Superior temporal gyrus (tissue), 1 donor: ENCODE data around the gene PDE6H.

Experiments
- DNase-seq: peaks from one replicate; pipeline ENCODE4 v3.0.0-alpha.2; 2016; ENCODE audit errors: extremely low spot score

Gene PDE6H

GRCh38 chr12:14972816-14973215 is at the start of gene PDE6H:
PDE6H (plus strand) TSS chr12:14973042; CDS start chr12:14978013, 4,971 bp downstream.
- no peak for DNase-seq

- no peak for DNase-seq
Measured at GRCh38 chr12:14923944-14924343, 48.9 kb upstream of the PDE6H start.

GRCh38 chr12:14924541-14924940 is 48.3 kb upstream of the PDE6H start:
- no peak for DNase-seq

DNA sequence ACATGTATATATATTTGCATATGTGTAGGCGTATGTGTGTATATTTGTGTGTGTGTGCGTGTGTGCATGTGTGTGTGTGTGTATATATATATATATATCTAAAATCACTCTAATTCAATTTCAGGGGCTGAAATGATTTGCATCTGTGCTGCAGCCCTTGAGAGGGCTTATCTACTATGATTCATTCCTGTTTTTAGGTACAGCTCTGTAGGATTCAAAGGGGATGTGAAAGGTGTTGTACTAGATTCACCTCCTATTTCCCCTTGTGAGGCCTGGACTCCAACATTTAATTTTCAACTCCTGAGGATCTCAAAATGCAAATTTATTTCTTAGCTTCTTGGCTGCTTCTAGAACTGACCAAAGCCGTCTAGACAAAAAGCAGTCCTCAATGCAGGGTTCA is 45.6 kb upstream of the PDE6H start:
- DNase-seq, result no peak

DNA sequence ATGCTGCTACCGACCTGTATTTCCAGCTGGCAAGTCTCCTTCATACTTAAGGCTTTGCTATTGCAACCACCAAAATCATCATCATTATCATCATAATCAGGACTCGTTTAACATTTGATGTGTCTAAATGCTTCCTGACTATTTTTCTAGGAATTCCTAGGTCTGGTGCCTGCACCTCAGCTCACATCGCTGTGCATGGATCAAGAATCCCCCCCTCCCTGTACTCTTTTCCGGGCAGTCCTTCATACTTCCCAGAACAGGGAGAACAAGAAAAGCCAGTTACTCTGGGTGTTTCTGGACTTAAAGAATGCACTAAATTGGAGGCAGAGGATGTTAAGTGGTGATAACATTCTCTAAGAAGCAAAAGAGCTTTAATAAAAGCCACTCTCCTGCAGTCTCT is 43.9 kb upstream of the PDE6H start:
- DNase-seq, result no peak

GRCh38 chr12:14930299-14930698 is 42.5 kb upstream of the PDE6H start:
- no peak for DNase-seq

GRCh38 chr12:14931359-14931758 is 41.5 kb upstream of the PDE6H start:
- no peak for DNase-seq

GRCh38 chr12:14931791-14932560 is 40.9 kb upstream of the PDE6H start:
- no peak for DNase-seq

DNA sequence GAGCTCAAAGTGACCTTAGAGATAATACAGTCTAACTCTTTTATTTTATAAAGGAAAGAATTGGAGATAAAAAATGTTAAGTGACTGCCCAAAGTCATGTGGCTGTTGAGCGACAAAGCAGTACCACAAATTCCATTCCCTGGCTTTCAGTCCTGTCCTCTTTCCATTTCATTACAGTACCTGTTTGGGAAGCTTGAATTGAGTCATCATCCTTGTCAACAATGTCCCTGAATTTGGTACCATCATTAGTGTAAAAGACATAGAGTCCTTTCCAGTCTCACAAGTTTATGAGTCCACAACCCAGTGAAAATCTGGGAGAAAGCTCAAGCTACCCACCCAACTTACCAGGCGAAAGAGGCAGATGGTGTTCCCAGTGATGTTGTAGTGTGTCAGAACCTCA is 38.3 kb upstream of the PDE6H start:
- DNase-seq, result no peak

- no peak for DNase-seq
Measured at GRCh38 chr12:14935031-14935430, 37.8 kb upstream of the PDE6H start.

- no peak for DNase-seq
Measured at GRCh38 chr12:14936224-14936861, 36.5 kb upstream of the PDE6H start.

GRCh38 chr12:14937014-14937413 is 35.8 kb upstream of the PDE6H start:
- DNase-seq, result no peak

- no peak for DNase-seq
Measured at GRCh38 chr12:14937689-14938088, 35.2 kb upstream of the PDE6H start.

DNA sequence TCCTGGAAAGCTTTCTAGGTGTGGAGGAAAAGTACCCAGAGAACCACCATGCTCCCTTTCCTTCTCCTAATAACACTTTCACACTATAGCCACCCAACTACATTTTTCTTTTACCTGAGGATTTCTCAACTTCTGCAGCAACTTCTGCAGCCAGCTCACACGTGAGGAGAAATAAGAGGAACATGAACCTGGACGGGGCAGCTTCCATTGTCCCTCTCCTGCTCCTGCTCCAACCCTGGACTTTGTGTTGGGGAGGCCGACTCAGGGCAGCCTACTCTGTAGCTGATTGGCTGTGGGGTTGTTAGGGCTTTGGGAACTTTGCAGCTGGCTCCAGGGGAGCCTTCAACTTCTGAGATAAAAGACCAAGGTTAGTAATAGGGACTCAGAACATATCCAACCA is 34.5 kb upstream of the PDE6H start, which contains the start of gene ERP27:
Gene ERP27 (minus strand): TSS at position 237 of the 400 bp plus-strand sequence. CDS start 29 bp downstream, at position 208.
- DNase-seq, result no peak

GRCh38 chr12:14941369-14941768 is 31.5 kb upstream of the PDE6H start:
- DNase-seq, result no peak

DNA sequence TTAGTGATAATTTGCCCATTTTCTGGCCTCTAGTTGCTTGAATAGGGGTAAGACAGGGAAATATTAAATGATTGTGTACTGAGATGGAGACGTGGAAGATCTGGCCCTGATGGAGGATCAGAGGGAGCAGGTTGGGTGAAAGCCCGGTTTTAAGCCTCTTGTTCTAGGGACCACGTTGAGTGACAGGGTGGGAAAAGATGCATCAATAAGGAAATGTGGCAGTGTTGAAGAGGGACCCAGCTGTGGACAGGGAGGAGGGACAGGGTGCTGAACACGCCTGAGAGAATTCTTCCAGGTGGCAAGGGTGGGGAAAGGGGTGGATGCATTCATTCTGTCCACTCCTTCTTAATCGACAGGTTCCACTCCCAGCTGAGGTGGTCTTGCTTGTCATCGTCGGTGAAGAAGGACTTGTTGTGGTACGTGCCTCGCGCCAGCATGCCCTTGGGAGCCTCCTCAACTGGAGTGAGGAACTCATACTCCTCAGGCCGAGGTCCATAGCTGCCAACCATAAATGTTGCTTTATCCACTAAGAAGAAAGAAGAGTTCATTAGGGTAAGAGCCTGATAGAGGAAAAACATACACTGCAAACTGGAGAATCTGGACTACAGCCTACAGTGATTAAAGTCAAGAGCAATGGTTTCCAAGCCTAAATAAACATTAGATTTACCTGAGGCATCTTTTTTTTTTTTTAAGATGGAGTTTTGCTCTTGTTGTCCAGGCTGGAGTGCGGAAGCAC is 30.5 kb upstream of the PDE6H start:
- no peak for DNase-seq

GRCh38 chr12:14946162-14946561 is 26.7 kb upstream of the PDE6H start:
- DNase-seq, result peak; percentile 61

GRCh38 chr12:14946861-14947260 is 26.0 kb upstream of the PDE6H start:
- DNase-seq, result no peak

GRCh38 chr12:14948672-14949071 is 24.2 kb upstream of the PDE6H start:
- DNase-seq, result no peak

DNA sequence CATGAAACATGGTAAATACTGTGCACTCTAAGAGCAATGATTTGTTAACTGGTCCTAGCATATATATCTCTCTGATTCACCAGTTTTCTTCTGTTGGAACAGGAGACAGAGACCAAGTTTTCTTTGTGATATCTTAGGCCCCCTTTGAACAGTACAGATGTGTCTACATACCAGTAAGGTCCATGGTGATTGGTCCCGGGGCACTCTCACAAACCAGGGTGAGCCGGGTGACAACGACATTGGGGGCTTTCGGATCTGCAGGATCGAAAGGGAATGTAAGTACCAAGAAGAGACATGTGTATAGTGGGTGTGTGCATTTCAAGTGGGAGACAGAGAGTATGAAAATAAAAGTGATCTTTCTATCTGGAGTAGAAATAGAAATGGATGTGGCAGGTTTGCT is 23.2 kb upstream of the PDE6H start:
- no peak for DNase-seq

- DNase-seq, result no peak
Measured at GRCh38 chr12:14950421-14950820, 22.4 kb upstream of the PDE6H start.

GRCh38 chr12:14950982-14951746 is 21.7 kb upstream of the PDE6H start:
- DNase-seq, result no peak
